ENCODE results near the gene MTA1. TPM values are rescaled to one million over a fixed set of nuclear protein-coding genes. Genes with fewer than 3 reads are reported as not detected.

Gene MTA1
- total and polyA plus RNA-seq, 7 experiments from 2014 or later: 2.8 to 132 (median 117) TPM

GRCh38 chr14:105469456-105470349, 50.1 kb downstream of the MTA1 start:
- H3K27ac Mint-ChIP-seq: no peak overlapping the region
- H3K4me3 ChIP-seq (ENCODE audit: low read length): no peak overlapping the region
- no peak overlapping the region for H3K27ac ChIP-seq (ENCODE audit: low read depth, low read length)
- H3K36me3 Mint-ChIP-seq: no peaks in the 10 kb centered on the region
- CTCF ChIA-PET: no interaction called here
- POLR2A ChIA-PET: interaction anchor here (0.6 to 1.2 kb wide), 2 partner anchors 14 to 36 kb away, joined by 3 to 4 read pairs; no protein-coding TSS in a partner anchor
- H3K36me3 ChIP-seq (ENCODE audit: control insufficient read depth in 2 of 3, insufficient read depth in 3 of 3, low read length in 3 of 3): peaks cover 0 to 46% (median 0%) of the 10 kb centered on the region in 3 experiments
- H3K9me3 ChIP-seq (ENCODE audit: control insufficient read depth in 2 of 3, low read length in 3 of 3): no peaks in the 10 kb centered on the region
- DNase-seq (no peak), ATAC-seq (no peak)
- no peaks in the 10 kb centered on the region for H3K27me3 ChIP-seq (ENCODE audit: control insufficient read depth in 2 of 2, insufficient read depth in 2 of 2, low read length in 2 of 2)
- H3K4me1 Mint-ChIP-seq: no peaks in the 10 kb centered on the region
- H3K4me1 ChIP-seq (ENCODE audit: control insufficient read depth in 2 of 2, insufficient read depth in 2 of 2, low read length in 2 of 2): peaks cover 0 to 6% of the 10 kb centered on the region in 2 donors
- H3K9me3 Mint-ChIP-seq: no peaks in the 10 kb centered on the region
- intact Hi-C loops (cut with micrococcal nuclease): no loop called here
- no peak overlapping the region for H3K4me3 Mint-ChIP-seq
- no peaks in the 10 kb centered on the region for H3K27me3 Mint-ChIP-seq

GRCh38 chr14:105470350-105471296, 51.0 kb downstream of the MTA1 start:
- H3K27me3 ChIP-seq (ENCODE audit: control insufficient read depth in 2 of 2, insufficient read depth in 2 of 2, low read length in 2 of 2): no peaks in the 10 kb centered on the region
- ChIA-PET POLR2A (interaction anchor here (0.6 to 1.2 kb wide), 4 partner anchors 13 to 91 kb away, joined by 3 to 4 read pairs (median 3); no protein-coding TSS in a partner anchor), CTCF (interaction anchor here (3.9 kb wide), 1 partner anchor 19 kb away, joined by 12 read pairs; no protein-coding TSS in a partner anchor)
- Mint-ChIP-seq H3K9me3 (no peaks in the 10 kb centered on the region), H3K36me3 (no peaks in the 10 kb centered on the region), H3K4me1 (peaks cover 0 to under 1% (median 0%) of the 10 kb centered on the region in 7 donors), H3K27ac (no peak overlapping the region), H3K27me3 (peaks cover 0 to 4% (median 0%) of the 10 kb centered on the region in 5 donors), H3K4me3 (no peak overlapping the region)
- no peak overlapping the region for H3K27ac ChIP-seq (ENCODE audit: low read depth, low read length)
- no peaks in the 10 kb centered on the region for H3K9me3 ChIP-seq (ENCODE audit: control insufficient read depth in 2 of 3, low read length in 3 of 3)
- H3K36me3 ChIP-seq (ENCODE audit: control insufficient read depth in 2 of 3, insufficient read depth in 3 of 3, low read length in 3 of 3): peaks cover 0 to 37% (median 0%) of the 10 kb centered on the region in 3 experiments
- H3K4me1 ChIP-seq (ENCODE audit: control insufficient read depth in 2 of 2, insufficient read depth in 2 of 2, low read length in 2 of 2): peaks cover 0 to 15% of the 10 kb centered on the region in 2 donors
- ATAC-seq: no peak
- H3K4me3 ChIP-seq (ENCODE audit: low read length): no peak overlapping the region
- intact Hi-C loops (cut with micrococcal nuclease): no loop called here
- DNase-seq: no peak

GRCh38 chr14:105471297-105471821, 51.7 kb downstream of the MTA1 start:
- Histone ChIP-seq H3K4me3 (ENCODE audit: low read length) (no peak overlapping the region), H3K27ac (ENCODE audit: low read depth, low read length) (no peak overlapping the region), H3K4me1 (ENCODE audit: control insufficient read depth in 2 of 2, insufficient read depth in 2 of 2, low read length in 2 of 2) (peaks cover under 1 to 22% of the 10 kb centered on the region in 2 donors), H3K9me3 (ENCODE audit: control insufficient read depth in 2 of 3, low read length in 3 of 3) (no peaks in the 10 kb centered on the region), H3K36me3 (ENCODE audit: control insufficient read depth in 2 of 3, insufficient read depth in 3 of 3, low read length in 3 of 3) (peaks cover 0 to 31% (median 0%) of the 10 kb centered on the region in 3 experiments), H3K27me3 (ENCODE audit: control insufficient read depth in 2 of 2, insufficient read depth in 2 of 2, low read length in 2 of 2) (no peaks in the 10 kb centered on the region)
- H3K9me3 Mint-ChIP-seq: no peaks in the 10 kb centered on the region
- POLR2A ChIA-PET: interaction anchor here (1.2 kb wide), 1 partner anchor 13 kb away, joined by 4 read pairs; no protein-coding TSS in a partner anchor
- H3K27ac Mint-ChIP-seq: no peak overlapping the region
- ATAC-seq (no peak), DNase-seq (no peak)
- CTCF ChIA-PET: interaction anchor here (3.9 kb wide), 1 partner anchor 19 kb away, joined by 12 read pairs; no protein-coding TSS in a partner anchor
- no peak overlapping the region for H3K4me3 Mint-ChIP-seq
- intact Hi-C loops (cut with micrococcal nuclease): no loop called here
- peaks cover 0 to 2% (median 0%) of the 10 kb centered on the region in 7 donors for H3K4me1 Mint-ChIP-seq
- no peaks in the 10 kb centered on the region for H3K36me3 Mint-ChIP-seq
- H3K27me3 Mint-ChIP-seq: peaks cover 0 to 11% (median 0%) of the 10 kb centered on the region in 5 donors

GRCh38 chr14:105471823-105472485, 52.3 kb downstream of the MTA1 start:
- CTCF ChIA-PET: interaction anchor here (3.9 kb wide), 1 partner anchor 18 kb away, joined by 12 read pairs; no protein-coding TSS in a partner anchor

GRCh38 chr14:105472486-105472991, 52.9 kb downstream of the MTA1 start:
- DNase-seq: no peak
- H3K36me3 Mint-ChIP-seq: peaks cover 0 to 4% (median 0%) of the 10 kb centered on the region in 5 donors

More at GRCh38 chr14:105471823-105472485, 52.3 kb downstream of the MTA1 start:
- no peaks in the 10 kb centered on the region for H3K27me3 ChIP-seq (ENCODE audit: control insufficient read depth in 2 of 2, insufficient read depth in 2 of 2, low read length in 2 of 2)
- POLR2A ChIA-PET: no interaction called here
- peaks cover 0 to 6% (median 0%) of the 10 kb centered on the region in 7 donors for H3K4me1 Mint-ChIP-seq
- DNase-seq (no peak), ATAC-seq (no peak)
- H3K27ac Mint-ChIP-seq: no peak overlapping the region
- H3K36me3 Mint-ChIP-seq: no peaks in the 10 kb centered on the region
- H3K36me3 ChIP-seq (ENCODE audit: control insufficient read depth in 2 of 3, insufficient read depth in 3 of 3, low read length in 3 of 3): peaks cover 0 to 26% (median 0%) of the 10 kb centered on the region in 3 experiments
- peaks cover 6 to 28% of the 10 kb centered on the region in 2 donors for H3K4me1 ChIP-seq (ENCODE audit: control insufficient read depth in 2 of 2, insufficient read depth in 2 of 2, low read length in 2 of 2)
- H3K4me3 Mint-ChIP-seq: no peak overlapping the region
- no peak overlapping the region for H3K4me3 ChIP-seq (ENCODE audit: low read length)
- peaks cover 0 to 16% (median 0%) of the 10 kb centered on the region in 5 donors for H3K27me3 Mint-ChIP-seq
- H3K9me3 ChIP-seq (ENCODE audit: control insufficient read depth in 2 of 3, low read length in 3 of 3): no peaks in the 10 kb centered on the region
- no peak overlapping the region for H3K27ac ChIP-seq (ENCODE audit: low read depth, low read length)
- intact Hi-C loops (cut with micrococcal nuclease): no loop called here
- no peaks in the 10 kb centered on the region for H3K9me3 Mint-ChIP-seq

More at GRCh38 chr14:105472486-105472991, 52.9 kb downstream of the MTA1 start:
- H3K27ac ChIP-seq (ENCODE audit: low read depth, low read length): no peak overlapping the region
- peaks cover 0 to 20% (median 0%) of the 10 kb centered on the region in 3 experiments for H3K36me3 ChIP-seq (ENCODE audit: control insufficient read depth in 2 of 3, insufficient read depth in 3 of 3, low read length in 3 of 3)
- Mint-ChIP-seq H3K4me1 (peaks cover 5 to 12% (median 5%) of the 10 kb centered on the region in 7 donors), H3K27ac (no peak overlapping the region), H3K4me3 (peak overlapping the region in 1 of 10 donors; percentile 25), H3K27me3 (peaks cover 0 to 21% (median 0%) of the 10 kb centered on the region in 5 donors), H3K9me3 (peaks cover 0 to 4% (median 0%) of the 10 kb centered on the region in 11 donors)
- ATAC-seq: no peak
- ChIA-PET POLR2A (no interaction called here), CTCF (interaction anchor here (1.1 to 3.9 kb wide), 2 partner anchors 17 to 102 kb away, joined by 3 to 12 read pairs; no protein-coding TSS in a partner anchor)
- no peak overlapping the region for H3K4me3 ChIP-seq (ENCODE audit: low read length)
- intact Hi-C loops (cut with micrococcal nuclease): no loop called here
- H3K9me3 ChIP-seq (ENCODE audit: control insufficient read depth in 2 of 3, low read length in 3 of 3): no peaks in the 10 kb centered on the region
- peaks cover 7 to 34% of the 10 kb centered on the region in 2 donors for H3K4me1 ChIP-seq (ENCODE audit: control insufficient read depth in 2 of 2, insufficient read depth in 2 of 2, low read length in 2 of 2)
- no peaks in the 10 kb centered on the region for H3K27me3 ChIP-seq (ENCODE audit: control insufficient read depth in 2 of 2, insufficient read depth in 2 of 2, low read length in 2 of 2)
